GM21390 (cell line): ENCODE results near the gene SLC22A23.

Experiments used
- ATAC-seq: cut with Tn5 transposase; IDR thresholded peaks from one replicate; pipeline ENCODE4 v1.9.1; 2021; ENCODE audit not compliant: unreplicated experiment

Gene SLC22A23

GRCh38 chr6:3339811-3340210 lies 117.0 kb downstream of the SLC22A23 start:
- ATAC-seq, result no peak

- no peak for ATAC-seq
These were observed 119.1 kb downstream of the SLC22A23 start for GRCh38 chr6:3337521-3338350.

DNA sequence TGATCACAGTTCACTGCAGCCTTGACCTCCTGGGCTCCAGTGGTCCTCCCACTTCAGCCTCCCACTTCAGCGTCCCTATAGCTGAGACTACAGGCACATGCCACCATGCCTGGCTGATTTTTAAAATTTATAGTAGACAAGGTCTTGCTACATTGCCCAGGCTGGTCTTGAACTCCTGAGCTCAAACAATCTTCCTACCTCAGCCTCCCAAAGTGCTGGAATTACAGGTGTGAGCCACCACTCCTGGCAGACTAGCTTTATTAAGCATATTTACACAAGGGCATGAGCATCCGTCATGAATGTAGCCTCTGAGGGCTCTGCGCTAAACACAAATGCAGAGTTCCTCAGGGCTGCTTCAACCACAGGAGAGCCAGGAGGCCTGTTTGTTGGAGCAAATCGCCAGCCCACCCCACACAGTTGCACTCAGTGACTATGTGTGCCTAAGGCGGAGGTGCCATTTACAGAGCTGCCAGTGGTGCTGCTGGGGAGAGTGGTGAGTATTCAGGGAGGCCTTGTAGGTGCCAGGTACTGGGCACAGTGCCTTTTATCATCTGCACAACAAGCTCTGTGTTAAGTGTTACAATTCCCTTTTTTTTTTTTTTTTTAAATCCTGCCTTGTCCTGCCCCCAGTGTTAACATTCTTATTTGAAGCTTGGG lies 119.9 kb downstream of the SLC22A23 start:
- no peak for ATAC-seq

GRCh38 chr6:3336066-3336786 lies 120.6 kb downstream of the SLC22A23 start:
- no peak for ATAC-seq

- ATAC-seq, result no peak
These were observed 121.7 kb downstream of the SLC22A23 start for GRCh38 chr6:3335169-3335568.

GRCh38 chr6:3334555-3334954 lies 122.3 kb downstream of the SLC22A23 start:
- ATAC-seq, result no peak

DNA sequence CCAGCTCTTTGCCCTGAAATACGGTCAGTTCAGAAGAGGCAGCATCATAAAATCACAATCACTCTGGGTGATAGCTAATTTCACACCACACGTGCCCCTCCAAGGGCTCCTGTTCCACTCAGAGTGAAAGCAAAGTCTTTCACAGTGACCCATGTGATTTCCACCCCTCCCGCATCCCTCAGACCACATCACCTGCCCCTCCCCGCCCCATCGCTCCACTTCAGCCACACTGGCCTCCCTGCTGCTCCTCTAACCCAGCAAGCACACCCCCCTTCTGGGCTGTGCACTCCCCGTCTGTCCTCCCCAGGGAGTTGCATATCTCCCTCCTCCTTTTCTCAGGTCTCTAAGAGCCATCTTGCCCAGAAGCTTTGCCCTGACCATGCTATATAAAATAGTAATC lies 123.6 kb downstream of the SLC22A23 start:
- ATAC-seq, result peak; percentile 68

GRCh38 chr6:3331971-3332370 lies 124.9 kb downstream of the SLC22A23 start:
- no peak for ATAC-seq

DNA sequence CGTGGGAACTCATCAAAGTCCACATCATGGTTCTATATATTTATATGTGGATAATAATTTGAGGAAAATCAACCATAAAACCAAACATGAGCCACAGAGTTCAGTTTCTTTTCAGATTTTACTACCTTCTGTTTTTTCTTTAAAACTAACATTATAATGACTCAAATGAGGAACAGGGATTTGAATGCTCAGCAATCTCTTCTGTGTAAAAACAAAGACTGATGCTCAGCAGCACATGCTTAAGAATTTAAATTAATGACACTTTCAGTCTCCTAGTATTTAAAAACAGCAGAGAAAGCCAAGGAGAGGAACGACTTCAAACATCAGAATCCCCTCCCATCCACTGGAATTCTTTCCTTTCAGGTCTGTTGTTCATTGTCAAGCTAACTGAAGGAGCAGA lies 125.4 kb downstream of the SLC22A23 start:
- ATAC-seq, result no peak

DNA sequence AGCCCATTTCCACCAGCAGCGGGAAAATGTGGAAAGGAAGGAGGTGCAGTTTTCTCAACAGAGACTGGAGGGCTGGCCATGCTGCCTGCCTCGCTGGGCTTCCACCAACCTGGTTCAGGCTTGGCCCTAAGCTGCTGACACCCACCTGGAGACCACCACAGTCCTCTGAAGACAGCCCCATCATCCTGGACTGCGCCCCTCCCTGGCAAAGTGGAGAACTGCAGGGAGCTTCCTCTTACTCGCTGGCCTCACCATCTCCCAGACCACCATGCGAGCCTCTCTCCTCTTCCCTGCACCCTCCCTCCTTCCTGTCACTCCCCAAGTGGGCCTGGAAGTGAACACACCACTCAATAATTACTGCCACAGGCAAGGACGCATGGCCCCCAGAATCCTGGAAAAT lies 126.7 kb downstream of the SLC22A23 start:
- no peak for ATAC-seq

DNA sequence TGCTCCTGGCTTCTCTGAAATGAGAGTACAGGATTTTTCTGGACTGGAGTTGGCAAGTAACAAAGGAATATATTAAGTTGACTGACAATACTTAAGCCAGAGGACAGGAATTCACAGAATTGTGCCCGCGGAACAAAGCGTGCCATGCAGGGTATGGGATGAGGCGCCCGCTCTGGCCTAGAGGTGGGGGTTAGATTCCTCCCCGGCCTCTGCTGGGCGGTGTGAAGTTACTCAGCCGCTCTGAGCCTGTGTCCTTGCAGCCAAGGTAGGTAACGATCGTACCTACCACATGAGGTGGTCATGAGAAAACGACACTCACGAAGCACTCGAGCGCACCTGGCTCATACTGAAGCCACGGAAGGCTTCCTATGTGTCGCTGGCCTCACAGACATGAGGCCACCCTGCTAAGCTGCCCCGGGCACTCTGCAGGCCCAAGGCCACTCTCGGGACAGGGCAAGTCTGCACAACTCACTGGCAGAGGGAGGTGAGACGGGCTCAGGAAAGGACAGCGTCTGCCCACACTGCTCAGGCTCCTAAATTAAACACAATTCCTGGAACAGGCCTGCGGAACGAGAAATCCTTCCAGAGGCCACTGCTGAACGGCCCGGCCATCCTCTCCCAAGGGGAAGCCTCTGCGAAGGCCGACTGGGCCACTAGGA lies 127.3 kb downstream of the SLC22A23 start:
- ATAC-seq, result no peak

DNA sequence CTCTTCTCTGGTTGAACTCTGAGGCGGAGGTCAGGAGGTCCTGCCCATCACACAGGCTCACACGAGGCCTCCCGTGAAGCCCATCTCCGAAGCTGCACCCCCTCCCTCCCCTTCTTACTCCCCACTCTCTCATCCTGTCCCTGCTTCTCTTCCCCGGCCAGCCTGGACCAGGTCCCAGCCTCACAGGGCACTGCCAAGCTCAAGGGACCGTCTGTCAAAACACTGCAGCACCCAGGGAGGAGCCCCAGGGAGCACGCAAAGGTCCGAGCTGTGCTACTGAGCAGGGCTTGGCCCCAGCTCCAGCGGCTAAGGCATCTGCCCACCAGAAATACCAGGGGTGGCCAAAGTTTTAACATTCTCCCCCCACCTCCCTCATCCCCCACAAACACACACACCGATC lies 128.1 kb downstream of the SLC22A23 start:
- no peak for ATAC-seq

DNA sequence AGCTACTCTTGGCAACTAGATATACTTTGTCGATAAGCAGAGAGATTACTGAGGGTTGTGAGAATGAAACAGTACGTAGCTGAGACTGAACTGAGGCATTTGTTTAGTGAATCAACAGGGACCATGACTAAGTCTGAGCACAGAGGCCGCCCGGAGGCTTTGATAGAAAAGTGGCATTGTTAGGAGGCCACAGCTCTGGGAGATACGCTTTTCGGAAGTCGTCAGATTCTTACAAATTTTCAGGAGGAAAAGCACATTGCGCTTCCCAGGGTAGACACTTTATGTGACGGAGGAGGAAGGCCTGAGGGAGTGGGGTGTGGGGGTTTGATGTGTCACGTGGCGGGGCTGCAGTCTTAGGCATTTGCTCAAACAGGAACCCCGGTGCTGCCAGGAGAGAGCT lies 128.7 kb downstream of the SLC22A23 start:
- ATAC-seq, result no peak

- no peak for ATAC-seq
These were observed 129.4 kb downstream of the SLC22A23 start for GRCh38 chr6:3327403-3327802.

- ATAC-seq, result no peak
These were observed 129.9 kb downstream of the SLC22A23 start for GRCh38 chr6:3326981-3327380.

- ATAC-seq, result no peak
These were observed 130.5 kb downstream of the SLC22A23 start for GRCh38 chr6:3326184-3326971.

DNA sequence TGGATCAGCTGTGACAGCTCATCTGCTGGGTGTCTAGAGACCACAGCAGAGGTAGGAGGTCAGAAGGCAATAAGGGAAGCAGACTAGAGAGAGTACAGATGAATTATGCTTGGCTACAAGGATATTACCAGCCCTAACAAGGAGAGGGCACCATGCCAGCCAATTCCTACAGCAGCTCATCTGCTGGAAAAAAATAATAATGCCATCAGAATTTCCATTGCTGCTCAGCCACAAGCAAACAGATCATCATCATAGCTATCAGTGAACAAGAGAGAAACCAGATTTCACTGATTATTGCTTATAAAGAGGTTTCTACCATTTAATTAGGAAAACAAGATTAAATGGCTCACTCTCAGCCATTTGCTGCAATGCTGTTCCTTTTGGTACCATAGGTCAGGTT lies 131.6 kb downstream of the SLC22A23 start:
- no peak for ATAC-seq

DNA sequence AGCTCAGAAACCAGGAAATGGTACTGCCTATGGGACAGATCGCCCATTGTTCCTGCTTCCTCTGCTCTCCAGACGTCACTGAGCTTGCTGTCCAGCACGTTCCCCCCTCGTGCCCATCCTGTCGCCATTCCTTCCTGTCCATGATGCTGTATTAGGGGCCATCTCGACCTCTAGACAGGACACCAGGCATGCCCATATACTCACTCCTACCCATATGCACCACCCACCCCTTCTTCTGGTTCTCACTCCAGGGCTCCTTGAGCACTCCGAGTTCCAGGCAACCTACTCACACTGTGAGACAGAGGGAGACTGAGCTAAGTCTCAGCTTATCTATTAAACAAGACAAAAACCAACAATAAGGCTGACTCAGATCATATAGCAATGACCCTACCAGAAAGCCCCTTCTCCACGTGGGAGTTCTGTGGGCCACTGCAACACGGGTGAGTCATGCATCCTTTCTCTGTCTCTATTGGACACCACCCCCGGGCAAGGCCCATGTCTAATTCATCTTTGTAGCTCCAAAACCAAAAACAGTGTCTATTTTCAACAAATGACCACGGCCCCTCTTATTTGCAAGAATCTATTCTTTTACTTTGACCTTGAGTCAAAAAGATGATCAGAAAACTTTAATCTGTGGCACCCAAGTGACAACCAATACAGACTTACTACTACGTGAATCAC lies 132.4 kb downstream of the SLC22A23 start:
- no peak for ATAC-seq

- no peak for ATAC-seq
These were observed 133.1 kb downstream of the SLC22A23 start for GRCh38 chr6:3323696-3324261.

GRCh38 chr6:3323148-3323547 lies 133.7 kb downstream of the SLC22A23 start:
- ATAC-seq, result no peak
